Measurements from ENCODE around the gene CAMK1D. TPM values are rescaled to one million over a fixed set of nuclear protein-coding genes. Genes with fewer than 3 reads are reported as not detected.
A peak's percentile ranks its signal among the peaks of the same experiment; 100 is the strongest.

The CAMK1D gene
- total and polyA plus RNA-seq, 2 of the 4 experiments (the other 2 are of a cell fraction), result 5.0 to 5.3 TPM

- POLR2A ChIA-PET (ENCODE audit: unreplicated experiment), result no interaction called here
- peak; percentile 33 for DNase-seq
- 7% methylated on average over 4 of the region's 5 CpGs; no CpG with 5 or more reads in 1 of the 2 experiments for WGBS, 2 experiments (ENCODE audit: extremely low coverage in 2 of 2, insufficient read length in 1 of 2)
Observed at GRCh38 chr10:12875100-12875499, 525.8 kb downstream of the CAMK1D start.

More at GRCh38 chr10:12875100-12875499, 525.8 kb downstream of the CAMK1D start:
- Histone ChIP-seq H2AK9ac (replicated peaks; ENCODE audit: low read depth, low read length, poor library complexity) (no peak overlapping the region), H4K20me1 (ENCODE audit: insufficient read depth, low read length) (no peaks in the 10 kb centered on the region), H2BK20ac (ENCODE audit: low read depth, low read length) (no peak overlapping the region), H3K4me2 (ENCODE audit: low read depth, low read length) (no peak overlapping the region; the same call in 1 of the 2 replicates), H3K14ac (replicated peaks; ENCODE audit: low read depth, low read length) (no peak overlapping the region), H4K91ac (ENCODE audit: insufficient read depth, low read depth, low read length) (no peak overlapping the region), H3K23ac (ENCODE audit: low read depth, low read length) (no peak overlapping the region), H4K5ac (ENCODE audit: low read depth, low read length) (no peak overlapping the region), H3K36me3 (ENCODE audit: control insufficient read depth, insufficient read depth, low read length) (no peaks in the 10 kb centered on the region), H2BK120ac (ENCODE audit: low read depth, low read length) (no peak overlapping the region), H2AFZ (replicated peaks; ENCODE audit: low read length, poor library complexity) (no peak overlapping the region), H3K27ac (ENCODE audit: insufficient read depth, low read length) (no peak overlapping the region), H2AK5ac (ENCODE audit: low read depth, low read length) (no peak overlapping the region), H2BK15ac (ENCODE audit: low read depth, low read length) (no peak overlapping the region), H3K9me3 (ENCODE audit: control insufficient read depth, insufficient read depth, low read length) (peaks cover 3% of the 10 kb centered on the region; the same call in 1 of the 2 replicates), H3K9ac (ENCODE audit: low read depth, low read length) (no peak overlapping the region), H3K27me3 (ENCODE audit: control insufficient read depth, insufficient read depth, low read length) (peaks cover 36% of the 10 kb centered on the region), H3K56ac (ENCODE audit: extremely low read depth, insufficient read depth, low read length) (no peak overlapping the region), H3K18ac (ENCODE audit: low read depth, low read length) (no peak overlapping the region; the same call in 1 of the 2 replicates), H3K4ac (ENCODE audit: low read depth, low read length) (no peak overlapping the region), H3K4me3 (ENCODE audit: insufficient read depth, low read depth, low read length) (no peak overlapping the region), H4K8ac (ENCODE audit: low read depth in 2 of 2, low read length in 2 of 2) (no peak overlapping the region), H3K4me1 (ENCODE audit: control insufficient read depth, insufficient read depth, low read length) (peaks cover 2% of the 10 kb centered on the region; the same call in 1 of the 2 replicates), H2BK5ac (ENCODE audit: low read depth, low read length, poor library complexity, severe bottlenecking) (no peak overlapping the region), H3K79me1 (ENCODE audit: low read depth in 1 of 2, low read length in 2 of 2) (no peaks in the 10 kb centered on the region), H3K9me1 (ENCODE audit: insufficient read depth, low read length) (no peaks in the 10 kb centered on the region)
- CTCF ChIA-PET, result no interaction called here
- in situ Hi-C loops (cut with MboI; ENCODE audit: low sequenced_read_pairs) (no loop called here), dilution Hi-C loops (cut with HindIII; ENCODE audit: low sequenced_read_pairs, unreplicated experiment) (no loop called here), intact Hi-C loops (cut with micrococcal nuclease) (no loop called here)
- no TSS peak for BruUV-seq (replicated peaks)
- ATAC-seq (ENCODE audit: low read depth), result peak; percentile 61
- TF ChIP-seq ELK1 (IDR thresholded peaks at IDR 0.05; ENCODE audit: borderline replicate concordance, low read depth, low read length), result no peak
- no peak for TF ChIP-seq CEBPB (IDR thresholded peaks at IDR 0.05; ENCODE audit: low read depth, low read length)
- TF ChIP-seq POLR2A (IDR thresholded peaks at IDR 0.05; ENCODE audit: low read depth, low read length), result no peak
- no peak for TF ChIP-seq RCOR1 (IDR thresholded peaks at IDR 0.05; ENCODE audit: insufficient replicate concordance, low read length)
- TF ChIP-seq, protein P1, sequence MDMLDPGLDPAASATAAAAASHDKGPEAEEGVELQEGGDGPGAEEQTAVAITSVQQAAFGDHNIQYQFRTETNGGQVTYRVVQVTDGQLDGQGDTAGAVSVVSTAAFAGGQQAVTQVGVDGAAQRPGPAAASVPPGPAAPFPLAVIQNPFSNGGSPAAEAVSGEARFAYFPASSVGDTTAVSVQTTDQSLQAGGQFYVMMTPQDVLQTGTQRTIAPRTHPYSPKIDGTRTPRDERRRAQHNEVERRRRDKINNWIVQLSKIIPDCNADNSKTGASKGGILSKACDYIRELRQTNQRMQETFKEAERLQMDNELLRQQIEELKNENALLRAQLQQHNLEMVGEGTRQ (IDR thresholded peaks at IDR 0.05; ENCODE audit: low read depth, low read length), result no peak
- TF ChIP-seq NFE2L2 (IDR thresholded peaks at IDR 0.05; ENCODE audit: low read depth, low read length), result no peak
- no peak for TF ChIP-seq RAD21 (IDR thresholded peaks at IDR 0.05; ENCODE audit: low read length)
- no peak for TF ChIP-seq SMC3 (IDR thresholded peaks at IDR 0.05; ENCODE audit: low read depth, low read length)
- TF ChIP-seq RFX5 (IDR thresholded peaks at IDR 0.05; ENCODE audit: low read depth, low read length), result no peak
- no peak for TF ChIP-seq MXI1 (IDR thresholded peaks at IDR 0.05; ENCODE audit: borderline replicate concordance, low read depth, low read length)
- no peak for TF ChIP-seq FOS (IDR thresholded peaks at IDR 0.05; ENCODE audit: low read depth, low read length)
- no peak for TF ChIP-seq CHD1 (IDR thresholded peaks at IDR 0.05; ENCODE audit: low read depth, low read length)
- TF ChIP-seq, protein P2, sequence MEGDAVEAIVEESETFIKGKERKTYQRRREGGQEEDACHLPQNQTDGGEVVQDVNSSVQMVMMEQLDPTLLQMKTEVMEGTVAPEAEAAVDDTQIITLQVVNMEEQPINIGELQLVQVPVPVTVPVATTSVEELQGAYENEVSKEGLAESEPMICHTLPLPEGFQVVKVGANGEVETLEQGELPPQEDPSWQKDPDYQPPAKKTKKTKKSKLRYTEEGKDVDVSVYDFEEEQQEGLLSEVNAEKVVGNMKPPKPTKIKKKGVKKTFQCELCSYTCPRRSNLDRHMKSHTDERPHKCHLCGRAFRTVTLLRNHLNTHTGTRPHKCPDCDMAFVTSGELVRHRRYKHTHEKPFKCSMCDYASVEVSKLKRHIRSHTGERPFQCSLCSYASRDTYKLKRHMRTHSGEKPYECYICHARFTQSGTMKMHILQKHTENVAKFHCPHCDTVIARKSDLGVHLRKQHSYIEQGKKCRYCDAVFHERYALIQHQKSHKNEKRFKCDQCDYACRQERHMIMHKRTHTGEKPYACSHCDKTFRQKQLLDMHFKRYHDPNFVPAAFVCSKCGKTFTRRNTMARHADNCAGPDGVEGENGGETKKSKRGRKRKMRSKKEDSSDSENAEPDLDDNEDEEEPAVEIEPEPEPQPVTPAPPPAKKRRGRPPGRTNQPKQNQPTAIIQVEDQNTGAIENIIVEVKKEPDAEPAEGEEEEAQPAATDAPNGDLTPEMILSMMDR (conservative IDR thresholded peaks at IDR 0.05; ENCODE audit: low read depth, low read length), result no peak
- no peak for TF ChIP-seq BHLHE40 (IDR thresholded peaks at IDR 0.05; ENCODE audit: low read depth, low read length)
- no peak for TF ChIP-seq MAZ (IDR thresholded peaks at IDR 0.05; ENCODE audit: borderline replicate concordance, low read depth, low read length)
- TF ChIP-seq MAFK (IDR thresholded peaks at IDR 0.05; ENCODE audit: low read depth, low read length), result no peak

Data from IMR-90 (cell line).